ENCODE results near the gene HOXC4.

HOXC4 gene

GRCh38 chr12:54010972-54011664 lies 42.5 kb upstream of the HOXC4 start:
- in situ Hi-C loops (cut with MboI; ENCODE audit: low sequenced_read_pairs, unreplicated experiment), result no loop called here
- TF ChIP-seq CTCF (IDR thresholded peaks at IDR 0.05; ENCODE audit: borderline replicate concordance, control extremely low read depth, extremely low read depth, insufficient read depth, missing control alignments), result no peak
- DNase-seq (ENCODE audit: low spot score), result no peak

GRCh38 chr12:54011665-54012532 lies 41.7 kb upstream of the HOXC4 start:
- DNase-seq (ENCODE audit: low spot score), result no peak
- no peak for TF ChIP-seq CTCF (IDR thresholded peaks at IDR 0.05; ENCODE audit: borderline replicate concordance, control extremely low read depth, extremely low read depth, insufficient read depth, missing control alignments)
- in situ Hi-C loops (cut with MboI; ENCODE audit: low sequenced_read_pairs, unreplicated experiment), result no loop called here

GRCh38 chr12:54012631-54013409 lies 40.8 kb upstream of the HOXC4 start:
- DNase-seq (ENCODE audit: low spot score), result no peak
- no peak for TF ChIP-seq CTCF (IDR thresholded peaks at IDR 0.05; ENCODE audit: borderline replicate concordance, control extremely low read depth, extremely low read depth, insufficient read depth, missing control alignments)
- in situ Hi-C loops (cut with MboI; ENCODE audit: low sequenced_read_pairs, unreplicated experiment), result no loop called here

- in situ Hi-C loops (cut with MboI; ENCODE audit: low sequenced_read_pairs, unreplicated experiment), result no loop called here
- no peak for DNase-seq (ENCODE audit: low spot score)
- TF ChIP-seq CTCF (IDR thresholded peaks at IDR 0.05; ENCODE audit: borderline replicate concordance, control extremely low read depth, extremely low read depth, insufficient read depth, missing control alignments), result no peak
Observed at GRCh38 chr12:54014377-54015017, 39.1 kb upstream of the HOXC4 start.

DNA sequence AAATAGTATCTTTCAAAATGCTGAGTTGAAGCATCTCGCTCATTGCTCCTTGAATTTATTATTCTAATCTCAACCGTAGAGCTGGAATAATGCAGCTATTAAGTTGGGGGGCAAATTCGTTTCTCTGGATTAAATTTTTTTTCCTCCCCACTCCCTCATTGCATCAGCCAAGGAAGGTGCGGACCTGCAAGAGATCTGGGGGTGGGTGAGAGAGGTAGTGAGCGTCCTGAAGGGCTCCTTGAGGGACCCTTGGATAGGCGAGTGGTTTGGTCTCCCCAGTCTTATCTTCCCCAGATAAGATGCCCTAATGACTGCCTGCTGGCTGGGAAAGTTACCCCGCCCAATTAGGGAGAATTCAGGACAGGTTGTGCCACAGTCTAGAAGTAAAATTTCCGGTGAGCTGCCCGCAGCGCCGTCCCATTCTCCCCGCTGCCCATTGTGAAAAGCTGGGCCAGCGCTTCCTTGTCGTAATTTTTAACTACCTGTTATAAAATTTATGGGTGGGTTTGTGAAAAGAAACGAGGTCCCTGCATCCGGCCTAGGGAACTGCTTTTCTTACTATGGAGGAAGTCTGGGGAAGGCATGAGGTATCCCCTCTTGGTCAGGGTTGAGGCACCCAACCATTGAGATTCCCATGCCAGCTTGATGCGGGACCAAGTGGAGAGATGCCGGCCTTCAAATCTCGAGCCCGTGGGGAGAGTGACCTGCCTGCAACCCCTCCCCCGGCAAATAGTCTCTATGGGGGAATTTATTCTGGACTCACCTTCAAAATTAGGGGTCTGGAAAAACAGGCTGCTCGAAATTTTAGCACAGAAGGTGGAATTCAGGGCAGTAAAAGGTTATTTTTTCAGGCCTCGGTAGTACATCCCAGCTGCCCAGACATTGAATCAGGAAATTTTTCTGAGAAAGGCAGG lies 38.4 kb upstream of the HOXC4 start:
- DNase-seq (ENCODE audit: low spot score), result no peak
- TF ChIP-seq CTCF (IDR thresholded peaks at IDR 0.05; ENCODE audit: borderline replicate concordance, control extremely low read depth, extremely low read depth, insufficient read depth, missing control alignments), result no peak
- in situ Hi-C loops (cut with MboI; ENCODE audit: low sequenced_read_pairs, unreplicated experiment), result no loop called here

Data from GM13976 (cell line).